ENCODE measurements around the gene OOEP.

The OOEP gene

GRCh38 chr6:73325656-73326055 lies 44.0 kb downstream of the OOEP start:
- TF ChIP-seq TEAD4 (IDR thresholded peaks at IDR 0.05) (no peak), ZBTB7A (IDR thresholded peaks at IDR 0.05; ENCODE audit: low read depth) (no peak), EP300 (IDR thresholded peaks at IDR 0.05; ENCODE audit: borderline replicate concordance) (no peak), FOXM1 (IDR thresholded peaks at IDR 0.05; ENCODE audit: borderline replicate concordance, low read depth) (no peak), CREB1 (IDR thresholded peaks at IDR 0.05; ENCODE audit: low read depth) (no peak), YY1 (IDR thresholded peaks at IDR 0.05; ENCODE audit: low read depth) (no peak), CEBPB (IDR thresholded peaks at IDR 0.05) (no peak), NFIC (IDR thresholded peaks at IDR 0.05) (no peak), RAD21 (IDR thresholded peaks at IDR 0.05; ENCODE audit: low read depth) (no peak), TAF1 (IDR thresholded peaks at IDR 0.05; ENCODE audit: low read depth) (no peak), MAX (IDR thresholded peaks at IDR 0.05) (no peak), EGR1 (IDR thresholded peaks at IDR 0.05) (no peak), TCF12 (IDR thresholded peaks at IDR 0.05; ENCODE audit: low read depth) (no peak)
- TF ChIP-seq, protein P1, sequence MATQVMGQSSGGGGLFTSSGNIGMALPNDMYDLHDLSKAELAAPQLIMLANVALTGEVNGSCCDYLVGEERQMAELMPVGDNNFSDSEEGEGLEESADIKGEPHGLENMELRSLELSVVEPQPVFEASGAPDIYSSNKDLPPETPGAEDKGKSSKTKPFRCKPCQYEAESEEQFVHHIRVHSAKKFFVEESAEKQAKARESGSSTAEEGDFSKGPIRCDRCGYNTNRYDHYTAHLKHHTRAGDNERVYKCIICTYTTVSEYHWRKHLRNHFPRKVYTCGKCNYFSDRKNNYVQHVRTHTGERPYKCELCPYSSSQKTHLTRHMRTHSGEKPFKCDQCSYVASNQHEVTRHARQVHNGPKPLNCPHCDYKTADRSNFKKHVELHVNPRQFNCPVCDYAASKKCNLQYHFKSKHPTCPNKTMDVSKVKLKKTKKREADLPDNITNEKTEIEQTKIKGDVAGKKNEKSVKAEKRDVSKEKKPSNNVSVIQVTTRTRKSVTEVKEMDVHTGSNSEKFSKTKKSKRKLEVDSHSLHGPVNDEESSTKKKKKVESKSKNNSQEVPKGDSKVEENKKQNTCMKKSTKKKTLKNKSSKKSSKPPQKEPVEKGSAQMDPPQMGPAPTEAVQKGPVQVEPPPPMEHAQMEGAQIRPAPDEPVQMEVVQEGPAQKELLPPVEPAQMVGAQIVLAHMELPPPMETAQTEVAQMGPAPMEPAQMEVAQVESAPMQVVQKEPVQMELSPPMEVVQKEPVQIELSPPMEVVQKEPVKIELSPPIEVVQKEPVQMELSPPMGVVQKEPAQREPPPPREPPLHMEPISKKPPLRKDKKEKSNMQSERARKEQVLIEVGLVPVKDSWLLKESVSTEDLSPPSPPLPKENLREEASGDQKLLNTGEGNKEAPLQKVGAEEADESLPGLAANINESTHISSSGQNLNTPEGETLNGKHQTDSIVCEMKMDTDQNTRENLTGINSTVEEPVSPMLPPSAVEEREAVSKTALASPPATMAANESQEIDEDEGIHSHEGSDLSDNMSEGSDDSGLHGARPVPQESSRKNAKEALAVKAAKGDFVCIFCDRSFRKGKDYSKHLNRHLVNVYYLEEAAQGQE (IDR thresholded peaks at IDR 0.05; ENCODE audit: low read depth): no peak
- TF ChIP-seq, protein P2, sequence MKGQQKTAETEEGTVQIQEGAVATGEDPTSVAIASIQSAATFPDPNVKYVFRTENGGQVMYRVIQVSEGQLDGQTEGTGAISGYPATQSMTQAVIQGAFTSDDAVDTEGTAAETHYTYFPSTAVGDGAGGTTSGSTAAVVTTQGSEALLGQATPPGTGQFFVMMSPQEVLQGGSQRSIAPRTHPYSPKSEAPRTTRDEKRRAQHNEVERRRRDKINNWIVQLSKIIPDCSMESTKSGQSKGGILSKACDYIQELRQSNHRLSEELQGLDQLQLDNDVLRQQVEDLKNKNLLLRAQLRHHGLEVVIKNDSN (IDR thresholded peaks at IDR 0.05): no peak

DNA sequence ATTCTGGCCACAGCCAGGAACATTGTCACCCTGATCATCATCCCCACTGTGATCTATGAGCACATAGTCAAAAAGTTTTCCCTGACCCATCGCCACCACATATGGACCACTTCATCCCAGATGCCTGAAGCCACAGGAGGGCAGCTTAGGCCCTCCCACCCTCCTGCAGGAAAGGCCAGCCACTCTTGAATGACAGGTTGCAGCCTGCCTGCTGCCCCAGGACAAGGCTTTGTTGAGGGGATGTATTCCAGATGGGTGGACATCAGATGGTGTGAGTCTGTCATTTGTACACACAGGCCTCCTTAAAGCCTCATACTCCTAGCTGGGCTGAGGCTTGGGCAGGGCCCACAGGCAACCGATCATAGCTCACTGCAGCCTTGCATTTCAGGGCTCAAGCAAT lies 46.4 kb downstream of the OOEP start:
- TF ChIP-seq EGR1 (IDR thresholded peaks at IDR 0.05): no peak
- TF ChIP-seq RAD21 (IDR thresholded peaks at IDR 0.05; ENCODE audit: low read depth): no peak
- no peak for TF ChIP-seq CEBPB (IDR thresholded peaks at IDR 0.05)
- TF ChIP-seq YY1 (IDR thresholded peaks at IDR 0.05; ENCODE audit: low read depth): no peak
- no peak for TF ChIP-seq MAX (IDR thresholded peaks at IDR 0.05)
- no peak for TF ChIP-seq TEAD4 (IDR thresholded peaks at IDR 0.05)
- TF ChIP-seq ZBTB7A (IDR thresholded peaks at IDR 0.05; ENCODE audit: low read depth): no peak
- TF ChIP-seq CREB1 (IDR thresholded peaks at IDR 0.05; ENCODE audit: low read depth): no peak
- TF ChIP-seq TCF12 (IDR thresholded peaks at IDR 0.05; ENCODE audit: low read depth): no peak
- no peak for TF ChIP-seq EP300 (IDR thresholded peaks at IDR 0.05; ENCODE audit: borderline replicate concordance)
- TF ChIP-seq TAF1 (IDR thresholded peaks at IDR 0.05; ENCODE audit: low read depth): no peak
- TF ChIP-seq, protein P2 (IDR thresholded peaks at IDR 0.05): no peak
- TF ChIP-seq NFIC (IDR thresholded peaks at IDR 0.05): no peak
- TF ChIP-seq FOXM1 (IDR thresholded peaks at IDR 0.05; ENCODE audit: borderline replicate concordance, low read depth): no peak
- TF ChIP-seq, protein P1 (IDR thresholded peaks at IDR 0.05; ENCODE audit: low read depth): no peak

All from Ishikawa (cell line).